ENCODE measurements around the gene JAKMIP1.

GRCh38 chr4:6229095-6229494 lies 28.7 kb upstream of the JAKMIP1 start:
- TF ChIP-seq CTCF (IDR thresholded peaks at IDR 0.05): no peak
- no peak for TF ChIP-seq POLR2A (IDR thresholded peaks at IDR 0.05)
